HL-60 (cell line): Measurements from ENCODE around the gene AK8.

Experiments
- DNase-seq, 2 experiments: peaks; one replicate each; pipeline ENCODE4 v3.0.0-alpha.2; 2010 to 2020; ENCODE audit warnings: low read depth in 1 of 2, low spot score in 1 of 2
- H3K27ac ChIP-seq: fragments of 250-450 bp; sonication (Bioruptor Pico); replicated peaks from 2 replicates; pipeline ENCODE4 v1.5.1; 2020; ENCODE audit warnings: mild to moderate bottlenecking, moderate library complexity
- H3K27me3 ChIP-seq: fragments of 250-450 bp; sonication (Bioruptor Pico); 2 replicates; pipeline ENCODE4 v1.5.1; 2021; ENCODE audit warnings: mild to moderate bottlenecking, moderate library complexity; ENCODE audit not compliant: insufficient read depth, poor library complexity, severe bottlenecking
- H3K4me3 ChIP-seq: replicated peaks from 2 replicates; pipeline ENCODE4 v1.5.1; 2011; ENCODE audit warnings: mild to moderate bottlenecking, control low read depth, low read length; ENCODE audit not compliant: insufficient read depth
- GABPA ChIP-seq: IDR thresholded peaks from 2 replicates; pipeline ENCODE4 v1.6.1; 2012; ENCODE audit warnings: low read depth
- POLR2AphosphoS5 ChIP-seq: IDR thresholded peaks from 2 replicates; pipeline ENCODE4 v1.6.1; 2012; ENCODE audit warnings: low read depth
- SPI1 ChIP-seq: IDR thresholded peaks from 2 replicates; pipeline ENCODE4 v1.6.1; 2012; ENCODE audit warnings: low read depth, mild to moderate bottlenecking, borderline replicate concordance
- TF ChIP-seq, protein P1 (sequence below): IDR thresholded peaks from 2 replicates; pipeline ENCODE4 v1.6.1; 2012; ENCODE audit warnings: low read depth; ENCODE audit not compliant: insufficient replicate concordance
- TF ChIP-seq, protein P2 (sequence below): IDR thresholded peaks from one replicate; pipeline ENCODE4 v1.5.1; 2011; ENCODE audit warnings: low read length, control low read depth, inconsistent platforms; ENCODE audit not compliant: insufficient read depth

Gene AK8

DNA sequence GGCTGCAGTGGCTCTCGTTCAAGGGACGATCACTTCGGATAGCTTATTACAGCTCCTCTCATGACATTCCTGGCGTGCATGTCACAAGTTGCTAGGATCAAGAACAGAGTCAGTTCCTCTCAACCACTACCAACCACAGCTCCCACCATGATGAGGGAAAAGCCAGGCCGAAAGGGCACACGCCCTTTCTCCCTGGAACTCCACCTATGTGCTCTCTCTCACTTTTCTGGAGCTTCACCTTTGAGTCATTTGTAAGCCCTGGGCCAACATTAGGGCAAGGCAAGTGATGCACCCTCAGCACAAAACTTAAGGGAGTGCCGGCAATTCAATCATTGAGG lies 2.2 kb upstream of the AK8 start:
- Histone ChIP-seq H3K27ac (peak overlapping the region; percentile 71), H3K27me3 (no peaks in the 10 kb centered on the region), H3K4me3 (no peak overlapping the region)
- no peak for DNase-seq
- TF ChIP-seq, protein P1, sequence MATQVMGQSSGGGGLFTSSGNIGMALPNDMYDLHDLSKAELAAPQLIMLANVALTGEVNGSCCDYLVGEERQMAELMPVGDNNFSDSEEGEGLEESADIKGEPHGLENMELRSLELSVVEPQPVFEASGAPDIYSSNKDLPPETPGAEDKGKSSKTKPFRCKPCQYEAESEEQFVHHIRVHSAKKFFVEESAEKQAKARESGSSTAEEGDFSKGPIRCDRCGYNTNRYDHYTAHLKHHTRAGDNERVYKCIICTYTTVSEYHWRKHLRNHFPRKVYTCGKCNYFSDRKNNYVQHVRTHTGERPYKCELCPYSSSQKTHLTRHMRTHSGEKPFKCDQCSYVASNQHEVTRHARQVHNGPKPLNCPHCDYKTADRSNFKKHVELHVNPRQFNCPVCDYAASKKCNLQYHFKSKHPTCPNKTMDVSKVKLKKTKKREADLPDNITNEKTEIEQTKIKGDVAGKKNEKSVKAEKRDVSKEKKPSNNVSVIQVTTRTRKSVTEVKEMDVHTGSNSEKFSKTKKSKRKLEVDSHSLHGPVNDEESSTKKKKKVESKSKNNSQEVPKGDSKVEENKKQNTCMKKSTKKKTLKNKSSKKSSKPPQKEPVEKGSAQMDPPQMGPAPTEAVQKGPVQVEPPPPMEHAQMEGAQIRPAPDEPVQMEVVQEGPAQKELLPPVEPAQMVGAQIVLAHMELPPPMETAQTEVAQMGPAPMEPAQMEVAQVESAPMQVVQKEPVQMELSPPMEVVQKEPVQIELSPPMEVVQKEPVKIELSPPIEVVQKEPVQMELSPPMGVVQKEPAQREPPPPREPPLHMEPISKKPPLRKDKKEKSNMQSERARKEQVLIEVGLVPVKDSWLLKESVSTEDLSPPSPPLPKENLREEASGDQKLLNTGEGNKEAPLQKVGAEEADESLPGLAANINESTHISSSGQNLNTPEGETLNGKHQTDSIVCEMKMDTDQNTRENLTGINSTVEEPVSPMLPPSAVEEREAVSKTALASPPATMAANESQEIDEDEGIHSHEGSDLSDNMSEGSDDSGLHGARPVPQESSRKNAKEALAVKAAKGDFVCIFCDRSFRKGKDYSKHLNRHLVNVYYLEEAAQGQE: no peak
- TF ChIP-seq GABPA: no peak
- TF ChIP-seq POLR2AphosphoS5: no peak
- TF ChIP-seq SPI1: 0 out of 2 replicates have a peak, but pooled peaks have one; percentile 15
- TF ChIP-seq, protein P2, sequence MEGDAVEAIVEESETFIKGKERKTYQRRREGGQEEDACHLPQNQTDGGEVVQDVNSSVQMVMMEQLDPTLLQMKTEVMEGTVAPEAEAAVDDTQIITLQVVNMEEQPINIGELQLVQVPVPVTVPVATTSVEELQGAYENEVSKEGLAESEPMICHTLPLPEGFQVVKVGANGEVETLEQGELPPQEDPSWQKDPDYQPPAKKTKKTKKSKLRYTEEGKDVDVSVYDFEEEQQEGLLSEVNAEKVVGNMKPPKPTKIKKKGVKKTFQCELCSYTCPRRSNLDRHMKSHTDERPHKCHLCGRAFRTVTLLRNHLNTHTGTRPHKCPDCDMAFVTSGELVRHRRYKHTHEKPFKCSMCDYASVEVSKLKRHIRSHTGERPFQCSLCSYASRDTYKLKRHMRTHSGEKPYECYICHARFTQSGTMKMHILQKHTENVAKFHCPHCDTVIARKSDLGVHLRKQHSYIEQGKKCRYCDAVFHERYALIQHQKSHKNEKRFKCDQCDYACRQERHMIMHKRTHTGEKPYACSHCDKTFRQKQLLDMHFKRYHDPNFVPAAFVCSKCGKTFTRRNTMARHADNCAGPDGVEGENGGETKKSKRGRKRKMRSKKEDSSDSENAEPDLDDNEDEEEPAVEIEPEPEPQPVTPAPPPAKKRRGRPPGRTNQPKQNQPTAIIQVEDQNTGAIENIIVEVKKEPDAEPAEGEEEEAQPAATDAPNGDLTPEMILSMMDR: no peak

DNA sequence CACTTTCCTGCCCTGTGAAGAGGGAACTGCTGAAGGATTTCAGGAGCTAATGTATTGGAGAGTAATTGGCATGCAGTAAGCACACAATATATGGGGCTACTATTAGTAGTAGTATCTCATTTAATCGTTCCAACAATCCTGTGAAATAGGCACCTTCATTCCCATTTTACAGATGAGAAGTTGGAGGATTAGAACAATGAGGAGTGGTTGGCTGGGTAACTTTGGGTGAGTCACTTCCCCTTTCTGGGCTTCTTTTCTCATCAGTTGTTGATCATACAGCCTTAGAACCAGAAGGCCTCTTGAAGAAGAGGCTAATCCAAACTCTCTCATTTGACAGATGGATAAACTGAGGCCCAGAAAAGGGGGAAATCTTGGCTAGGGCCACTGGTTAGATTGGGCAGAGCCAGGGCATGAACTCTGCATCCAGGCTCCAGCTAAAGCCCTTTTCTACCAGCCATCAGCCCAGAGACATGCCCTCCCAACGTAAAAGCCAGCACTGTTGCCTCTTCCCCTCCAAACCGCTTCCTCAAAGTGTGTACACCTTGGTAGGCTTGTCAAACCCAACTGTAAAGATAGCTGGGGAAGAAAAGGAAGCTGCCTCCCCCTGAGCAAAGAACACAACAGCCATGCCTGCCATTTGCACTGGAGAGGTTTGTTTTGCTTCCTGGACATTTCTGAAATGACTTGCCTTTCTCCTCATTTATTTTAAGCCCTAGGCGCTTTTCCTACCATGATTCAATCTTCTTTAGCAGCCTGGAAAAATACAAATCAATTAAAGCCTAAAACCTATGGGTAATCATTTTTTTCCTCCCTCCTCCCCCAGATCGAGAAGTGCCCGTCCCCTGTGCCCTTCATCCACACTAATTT lies 1.6 kb upstream of the AK8 start:
- peak overlapping the region; percentile 71 for H3K27ac ChIP-seq
- no peak overlapping the region for H3K4me3 ChIP-seq
- DNase-seq: peak; percentile 32 to 80
- no peaks in the 10 kb centered on the region for H3K27me3 ChIP-seq
- TF ChIP-seq SPI1: peak; percentile 72
- TF ChIP-seq, protein P2: no peak

DNA sequence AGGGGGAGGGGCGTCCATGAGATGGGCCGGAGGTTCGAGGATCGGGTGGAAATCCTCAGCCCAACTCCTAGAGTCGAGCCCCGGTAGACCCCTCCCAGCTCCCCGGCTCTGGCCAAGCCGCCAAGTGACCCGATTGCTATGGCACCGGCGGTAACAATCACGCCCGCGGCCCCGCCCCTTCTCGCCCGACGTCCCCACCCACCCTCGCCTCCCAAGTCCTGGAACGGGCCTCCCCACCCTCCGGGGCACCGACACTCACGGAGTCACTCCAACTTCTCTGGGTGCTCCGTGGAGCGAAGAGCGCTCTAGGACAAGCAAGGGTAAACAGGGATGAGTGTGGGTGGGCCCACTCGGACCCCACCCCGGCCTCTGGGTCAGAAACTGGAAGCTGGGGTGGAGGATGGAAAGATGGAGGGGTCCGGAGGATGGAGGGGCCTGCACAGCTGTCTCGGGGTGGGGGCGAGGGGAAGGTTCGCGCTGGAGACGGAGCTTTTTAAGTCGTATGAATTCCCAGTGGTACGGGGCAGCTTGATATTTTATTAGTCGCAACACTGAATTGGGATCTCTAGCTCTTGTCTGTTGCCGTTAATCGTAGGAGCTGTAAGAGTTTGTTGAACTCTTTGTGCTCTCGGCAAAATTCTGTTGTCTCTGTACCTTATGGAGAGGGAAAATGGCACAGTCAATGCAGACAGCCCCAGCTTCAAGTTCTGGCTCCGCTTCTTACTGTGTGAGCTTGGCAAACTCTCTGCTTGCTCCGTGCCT lies 792 bp upstream of the AK8 start, which contains the start of gene SPACA9:
SPACA9 (plus strand) TSS at position 204 of the 762 bp plus-strand sequence. CDS start 5,050 bp downstream, outside the sequence.
- H3K4me3 ChIP-seq: peak within 1 kb of the TSS; percentile 83
- peak within 1 kb of the TSS; percentile 71 for H3K27ac ChIP-seq
- no peaks in the 10 kb centered on the region for H3K27me3 ChIP-seq
- DNase-seq: peak; percentile 15 to 24
- TF ChIP-seq POLR2AphosphoS5 (no peak), GABPA (no peak), SPI1 (no peak)
- TF ChIP-seq, protein P1: no peak
- TF ChIP-seq, protein P2: no peak
